ENCODE measurements around the gene SMIM9.

- TF ChIP-seq CTCF (conservative IDR thresholded peaks at IDR 0.05; ENCODE audit: low read length) (no peak), EZH2phosphoT487 (IDR thresholded peaks at IDR 0.05; ENCODE audit: borderline replicate concordance) (no peak)
Observed at GRCh38 chrX:154791939-154792338, 42.5 kb downstream of the SMIM9 start.
